ENCODE data around the gene ZGPAT.
A peak's percentile ranks its signal among the peaks of the same experiment; 100 is the strongest.
"Not testable (repeated sequence)": the region's sequence is repeated elsewhere in the genome, so short reads cannot be mapped to it uniquely, and the experiment has no call there.

Gene ZGPAT, protein sequence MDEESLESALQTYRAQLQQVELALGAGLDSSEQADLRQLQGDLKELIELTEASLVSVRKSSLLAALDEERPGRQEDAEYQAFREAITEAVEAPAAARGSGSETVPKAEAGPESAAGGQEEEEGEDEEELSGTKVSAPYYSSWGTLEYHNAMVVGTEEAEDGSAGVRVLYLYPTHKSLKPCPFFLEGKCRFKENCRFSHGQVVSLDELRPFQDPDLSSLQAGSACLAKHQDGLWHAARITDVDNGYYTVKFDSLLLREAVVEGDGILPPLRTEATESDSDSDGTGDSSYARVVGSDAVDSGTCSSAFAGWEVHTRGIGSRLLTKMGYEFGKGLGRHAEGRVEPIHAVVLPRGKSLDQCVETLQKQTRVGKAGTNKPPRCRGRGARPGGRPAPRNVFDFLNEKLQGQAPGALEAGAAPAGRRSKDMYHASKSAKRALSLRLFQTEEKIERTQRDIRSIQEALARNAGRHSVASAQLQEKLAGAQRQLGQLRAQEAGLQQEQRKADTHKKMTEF

DNA sequence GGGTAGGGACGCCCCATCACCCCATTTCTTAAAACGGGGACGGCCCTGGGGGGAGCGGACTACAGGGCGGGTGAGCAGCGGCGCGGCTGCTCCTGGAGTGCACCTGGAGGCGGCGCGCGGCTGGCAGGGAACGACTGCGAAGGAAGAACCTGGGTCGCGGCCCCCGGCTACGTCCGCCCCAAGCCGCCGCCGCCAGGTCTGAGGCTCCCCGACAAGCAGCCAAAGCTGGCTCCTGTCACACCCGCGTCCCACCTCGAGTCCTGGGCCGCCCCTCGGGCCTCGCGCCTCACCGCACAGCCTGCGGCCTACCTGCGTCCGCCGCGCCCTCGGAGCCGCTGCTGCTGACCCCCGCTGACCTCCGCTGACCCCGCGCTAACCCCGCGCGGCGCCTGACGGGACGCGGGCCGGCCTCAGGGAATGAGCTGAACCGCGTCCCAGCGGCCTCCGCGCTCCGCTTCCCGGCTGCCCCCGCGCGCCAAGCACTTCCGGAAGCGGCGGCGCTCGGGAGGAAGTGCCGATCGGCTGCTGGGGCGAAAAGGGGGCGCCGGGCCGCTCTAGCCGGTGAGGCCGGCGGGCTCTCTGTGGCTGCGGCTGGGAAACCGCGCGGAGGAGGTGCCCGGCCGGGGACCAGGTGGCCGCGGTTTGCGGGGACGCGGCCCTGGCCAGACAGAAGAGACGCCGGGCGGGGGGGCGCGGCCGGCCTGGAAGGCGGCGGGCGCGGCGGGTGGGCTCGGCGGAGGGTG, at the start of gene ZGPAT, which contains the start of gene ARFRP1:
Gene ZGPAT, plus strand, starts transcription at position 482 of the 743 bp plus-strand sequence. CDS start 542 bp downstream, outside the sequence.
Gene ARFRP1, minus strand, starts transcription at position 419 of the 743 bp plus-strand sequence. CDS start 885 bp downstream, outside the sequence.
- TF ChIP-seq ZNF274 (IDR thresholded peaks at IDR 0.05; ENCODE audit: low read depth, low read length) = no peak

DNA sequence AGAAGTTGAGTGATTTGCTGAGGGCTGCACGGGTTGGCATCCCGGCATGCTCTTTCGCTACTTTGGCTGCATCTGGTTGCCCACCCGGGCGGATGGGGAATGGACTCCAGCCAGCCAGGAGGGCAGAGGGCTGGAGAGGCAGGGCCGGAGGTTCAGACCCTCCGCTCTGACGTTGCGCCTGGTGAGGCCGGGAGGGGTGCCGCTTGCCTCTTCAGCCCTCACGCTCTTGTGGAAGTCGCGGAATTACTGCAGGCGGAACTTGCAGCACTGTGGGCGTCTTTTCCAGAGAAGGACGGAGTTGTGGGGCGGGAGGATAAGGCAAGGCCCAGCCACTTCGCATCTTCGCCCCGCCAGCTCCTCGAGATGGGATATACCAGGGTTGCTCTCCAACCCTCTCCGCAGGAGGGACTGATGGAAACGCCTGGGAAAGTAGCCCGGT, 49.1 kb upstream of the ZGPAT start:
- H3K4me3 ChIP-seq (ENCODE audit: low read length) = peak overlapping the region; percentile 82
- TF ChIP-seq ZNF274 (IDR thresholded peaks at IDR 0.05; ENCODE audit: low read depth, low read length) = no peak

More for the DNA sequence above, at the start of gene ZGPAT, which contains the start of gene ARFRP1:
- peak within 1 kb of the TSS; percentile 92 for H3K4me3 ChIP-seq (ENCODE audit: low read length)

DNA sequence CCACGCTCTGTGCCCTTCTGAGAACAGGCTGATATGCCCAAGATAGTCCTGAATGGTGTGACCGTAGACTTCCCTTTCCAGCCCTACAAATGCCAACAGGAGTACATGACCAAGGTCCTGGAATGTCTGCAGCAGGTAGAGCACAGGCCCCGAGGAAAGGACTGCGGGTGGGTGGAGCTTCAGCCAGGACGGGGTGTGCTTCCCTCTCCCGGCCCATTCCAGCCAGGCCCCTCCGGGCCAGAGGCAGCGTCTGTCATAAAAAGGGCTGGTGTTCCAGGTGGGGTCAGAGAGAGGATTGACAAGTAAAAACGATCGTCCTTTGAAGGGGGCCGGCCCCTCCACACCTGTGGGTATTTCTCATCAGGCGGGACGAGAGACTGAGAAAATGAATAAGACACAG, 48.5 kb upstream of the ZGPAT start:
- peak overlapping the region; percentile 82; the same call in 1 of the 2 replicates for H3K4me3 ChIP-seq (ENCODE audit: low read length)
- no peak for TF ChIP-seq ZNF274 (IDR thresholded peaks at IDR 0.05; ENCODE audit: low read depth, low read length)

DNA sequence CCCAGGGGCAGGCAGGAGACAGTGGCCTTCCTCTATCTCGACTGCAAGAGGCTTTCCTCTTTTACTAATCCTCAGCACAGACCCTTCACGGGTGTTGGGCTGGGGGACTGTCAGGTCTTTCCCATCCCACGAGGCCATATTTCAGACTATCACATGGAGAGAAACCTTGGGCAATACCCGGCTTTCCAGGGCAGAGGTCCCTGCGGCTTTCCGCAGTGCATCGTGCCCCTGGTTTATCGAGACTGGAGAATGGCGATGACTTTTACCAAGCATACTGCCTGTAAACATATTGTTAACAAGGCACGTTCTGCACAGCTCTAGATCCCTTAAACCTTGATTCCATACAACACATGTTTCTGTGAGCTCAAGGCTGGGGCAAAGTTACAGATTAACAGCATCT, 47.7 kb upstream of the ZGPAT start:
- not testable (repeated sequence) for H3K4me3 ChIP-seq (ENCODE audit: low read length)

DNA sequence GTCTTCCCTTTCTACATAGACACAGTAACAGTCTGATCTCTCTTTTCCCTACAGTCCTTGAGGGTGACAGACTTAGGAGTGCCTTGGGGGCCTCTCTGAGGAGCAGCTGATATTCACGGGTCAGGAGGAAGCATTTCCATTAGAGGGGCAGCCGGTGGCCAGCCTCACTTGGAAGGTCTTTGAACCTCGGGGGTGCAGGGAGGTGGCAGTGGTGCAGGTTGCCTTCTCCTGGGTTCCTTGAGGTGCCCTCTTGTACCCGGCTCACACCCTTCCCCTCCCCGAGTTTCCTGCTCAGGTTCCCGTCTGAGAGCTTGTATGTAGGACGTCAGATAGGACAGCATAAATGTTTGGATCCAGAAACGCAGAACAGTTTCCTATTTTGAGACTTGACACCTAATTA, 47.2 kb upstream of the ZGPAT start:
- no peak for TF ChIP-seq ZNF274 (IDR thresholded peaks at IDR 0.05; ENCODE audit: low read depth, low read length)
- H3K4me3 ChIP-seq (ENCODE audit: low read length) = no peak overlapping the region

DNA sequence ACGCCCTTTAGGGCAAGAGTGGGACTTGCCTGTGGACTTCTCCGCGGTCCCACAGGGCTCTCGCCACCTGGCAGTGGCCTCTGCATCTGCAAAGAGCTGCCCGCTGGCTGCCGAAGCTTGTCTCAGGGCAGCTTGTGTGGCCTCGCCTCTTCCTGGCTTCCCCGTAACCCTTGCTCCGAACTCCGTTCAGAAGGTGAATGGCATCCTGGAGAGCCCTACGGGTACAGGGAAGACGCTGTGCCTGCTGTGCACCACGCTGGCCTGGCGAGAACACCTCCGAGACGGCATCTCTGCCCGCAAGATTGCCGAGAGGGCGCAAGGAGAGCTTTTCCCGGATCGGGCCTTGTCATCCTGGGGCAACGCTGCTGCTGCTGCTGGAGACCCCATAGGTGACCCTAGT, 46.7 kb upstream of the ZGPAT start:
- no peak overlapping the region for H3K4me3 ChIP-seq (ENCODE audit: low read length)
- no peak for TF ChIP-seq ZNF274 (IDR thresholded peaks at IDR 0.05; ENCODE audit: low read depth, low read length)

DNA sequence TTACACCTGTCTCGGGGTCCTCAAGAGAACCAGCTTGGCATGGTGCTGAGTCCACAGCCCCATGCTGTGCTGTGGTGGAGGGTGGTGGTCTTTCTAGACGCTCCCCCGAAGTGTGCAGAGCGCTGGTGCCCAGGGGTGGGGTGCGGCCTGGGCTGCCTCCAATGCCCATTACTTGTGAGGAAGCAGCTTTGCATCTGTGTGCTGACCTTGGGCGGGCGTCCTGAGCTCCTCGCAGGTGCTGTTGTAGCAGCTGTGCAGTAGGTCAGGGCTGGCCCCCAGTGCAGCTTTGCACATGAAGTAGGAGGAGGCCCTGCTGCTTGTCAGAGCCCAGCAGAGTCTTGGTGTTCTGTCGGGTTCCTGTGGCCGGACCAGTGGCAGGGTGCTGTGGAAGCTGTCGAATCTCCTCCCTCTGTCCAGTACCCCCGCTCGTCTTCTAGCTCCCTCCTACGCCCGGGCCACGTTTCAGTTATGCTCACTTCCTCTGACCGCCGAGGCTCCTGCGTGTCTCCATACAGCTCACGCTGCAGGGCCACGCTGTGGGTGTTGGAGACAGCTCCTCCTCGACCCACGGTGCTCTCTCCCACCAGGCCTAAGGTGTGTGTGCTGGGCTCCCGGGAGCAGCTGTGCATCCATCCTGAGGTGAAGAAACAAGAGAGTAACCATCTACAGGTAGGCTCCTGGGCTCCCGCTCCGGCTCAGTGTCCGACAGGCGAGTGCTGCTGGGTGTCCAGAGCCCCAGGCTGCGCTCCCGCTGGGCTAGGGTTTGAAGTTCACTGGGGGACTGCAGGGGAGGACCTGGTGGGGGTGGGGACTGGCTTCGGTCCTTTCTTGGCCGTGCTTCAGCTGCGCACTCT, 45.7 kb upstream of the ZGPAT start:
- H3K4me3 ChIP-seq (ENCODE audit: low read length) = no peak overlapping the region
- no peak for TF ChIP-seq ZNF274 (IDR thresholded peaks at IDR 0.05; ENCODE audit: low read depth, low read length)

DNA sequence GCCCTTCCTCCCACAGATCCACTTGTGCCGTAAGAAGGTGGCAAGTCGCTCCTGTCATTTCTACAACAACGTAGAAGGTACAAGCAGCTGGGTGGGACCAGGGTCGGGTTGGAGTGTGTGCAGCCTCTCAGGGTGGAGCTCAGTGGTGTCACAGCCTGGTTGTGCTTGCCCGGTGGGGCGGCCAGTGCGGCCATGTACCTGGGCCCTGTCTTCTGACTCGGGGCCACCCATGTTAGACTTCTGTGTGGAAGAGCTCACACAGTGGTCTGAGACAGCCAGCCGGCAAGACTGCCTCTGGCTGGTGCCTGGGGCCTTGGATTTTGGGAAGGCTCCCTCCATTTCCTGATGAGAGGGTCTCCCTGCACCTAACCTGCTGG, 45.0 kb upstream of the ZGPAT start:
- no peak for TF ChIP-seq ZNF274 (IDR thresholded peaks at IDR 0.05; ENCODE audit: low read depth, low read length)
- H3K4me3 ChIP-seq (ENCODE audit: low read length) = no peak overlapping the region

DNA sequence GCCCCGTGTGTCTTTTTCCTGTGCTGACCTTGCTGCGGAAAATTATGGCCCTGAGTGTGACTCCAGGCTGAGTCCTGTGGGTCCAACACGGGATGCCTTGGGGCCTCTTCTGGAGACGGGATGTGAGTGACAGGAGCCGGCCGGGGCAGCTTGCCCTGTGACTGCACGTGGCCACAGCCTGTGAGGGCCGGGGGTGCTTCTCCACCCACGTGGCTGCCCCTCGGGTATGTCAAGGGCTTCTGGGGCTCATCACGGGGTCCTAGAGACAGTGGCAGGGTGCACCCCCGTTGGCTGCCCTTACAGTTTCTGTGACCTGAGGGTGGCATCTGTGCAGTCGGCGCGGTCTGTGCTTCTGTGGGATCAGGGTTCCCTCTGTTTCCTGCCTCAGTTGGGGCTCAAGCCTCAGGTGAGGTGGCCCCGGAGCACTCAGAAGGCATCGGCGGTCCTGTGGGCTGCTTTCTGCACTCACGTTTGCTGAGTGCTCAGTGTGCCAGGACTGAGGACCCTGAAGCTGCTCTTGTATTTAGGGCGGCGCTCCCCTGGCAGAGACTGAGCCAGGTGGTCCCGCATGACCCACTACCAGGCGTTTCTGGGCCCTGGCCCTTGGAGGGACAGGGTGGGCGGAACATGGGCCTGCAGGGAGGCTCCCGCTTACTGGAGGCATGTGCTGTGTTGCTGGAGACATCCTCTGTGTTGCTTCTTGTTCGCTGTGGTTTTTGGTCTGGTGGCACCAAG, 44.3 kb upstream of the ZGPAT start:
- TF ChIP-seq ZNF274 (IDR thresholded peaks at IDR 0.05; ENCODE audit: low read depth, low read length) = no peak
- no peak overlapping the region for H3K4me3 ChIP-seq (ENCODE audit: low read length)

DNA sequence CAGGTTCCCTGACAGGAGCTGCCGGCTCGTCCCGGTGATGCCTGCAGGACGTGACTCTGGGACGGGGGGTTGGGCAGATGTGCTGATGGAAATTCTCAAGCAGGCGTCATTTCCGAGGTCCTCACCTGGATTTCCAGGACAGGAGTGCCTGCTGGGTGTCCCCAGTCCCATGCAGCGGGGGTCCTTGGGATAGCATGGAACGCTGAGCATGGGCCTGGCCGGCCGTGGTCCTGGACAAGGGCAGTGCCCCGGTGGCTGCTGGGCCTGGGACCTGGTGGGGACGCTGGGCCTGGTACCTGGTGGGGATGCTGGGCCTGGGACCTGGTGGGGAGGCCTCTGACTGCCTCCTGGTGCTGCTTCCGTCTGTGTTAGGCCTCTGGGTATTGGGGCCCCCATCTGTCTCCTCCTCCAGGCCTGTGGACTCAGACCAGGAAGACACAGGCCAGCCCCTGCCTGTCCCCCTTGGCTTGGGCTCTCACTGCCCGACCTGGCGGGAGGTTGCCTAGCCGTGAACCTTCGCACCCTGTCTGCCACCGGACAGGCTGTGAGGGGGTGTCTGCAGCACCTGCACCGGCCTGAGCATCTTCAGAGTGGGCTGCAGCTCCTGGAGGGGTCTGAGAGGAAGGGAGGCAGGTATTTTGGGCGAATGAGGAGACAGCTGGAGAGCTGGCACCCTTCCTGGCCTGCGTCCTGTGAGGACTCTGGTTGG, 43.5 kb upstream of the ZGPAT start:
- TF ChIP-seq ZNF274 (IDR thresholded peaks at IDR 0.05; ENCODE audit: low read depth, low read length) = no peak
- no peak overlapping the region for H3K4me3 ChIP-seq (ENCODE audit: low read length)

DNA sequence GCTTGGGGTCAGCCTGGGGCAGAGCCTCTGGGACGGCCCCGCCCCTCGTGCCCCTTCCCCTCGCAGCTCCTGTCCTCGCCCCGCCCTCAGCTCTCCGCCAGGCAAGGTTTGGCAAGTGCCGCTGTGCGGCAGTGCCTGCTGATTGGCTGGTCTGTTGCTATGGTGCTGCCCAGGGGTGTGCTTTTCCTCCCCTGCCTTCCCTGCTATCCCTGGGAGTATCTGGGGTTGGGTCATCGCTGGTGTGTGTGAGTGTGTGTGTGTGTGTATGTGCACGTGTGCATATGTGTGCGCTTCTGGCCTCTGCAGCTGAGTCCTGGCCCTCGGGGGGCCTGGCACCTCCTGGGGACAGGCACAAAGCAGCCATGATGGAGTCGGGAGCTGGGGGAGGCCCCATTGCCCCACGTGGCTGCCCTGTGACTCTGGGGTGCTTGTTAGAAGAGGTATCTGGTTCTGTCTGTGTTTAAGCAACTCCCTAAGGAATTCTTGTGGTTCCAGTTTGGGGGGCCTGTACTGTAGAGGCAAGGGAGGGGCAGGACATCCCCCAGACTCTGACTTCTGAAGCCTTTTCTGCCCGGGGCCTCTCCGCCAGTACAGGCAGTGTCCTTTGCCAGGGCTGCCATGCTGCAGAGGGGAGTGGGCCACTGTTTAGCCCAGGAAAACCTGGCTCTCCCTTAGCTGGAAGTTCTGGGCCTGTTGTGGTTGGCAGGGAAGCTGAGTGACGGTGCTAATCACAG, 42.8 kb upstream of the ZGPAT start:
- no peak overlapping the region for H3K4me3 ChIP-seq (ENCODE audit: low read length)
- no peak for TF ChIP-seq ZNF274 (IDR thresholded peaks at IDR 0.05; ENCODE audit: low read depth, low read length)

DNA sequence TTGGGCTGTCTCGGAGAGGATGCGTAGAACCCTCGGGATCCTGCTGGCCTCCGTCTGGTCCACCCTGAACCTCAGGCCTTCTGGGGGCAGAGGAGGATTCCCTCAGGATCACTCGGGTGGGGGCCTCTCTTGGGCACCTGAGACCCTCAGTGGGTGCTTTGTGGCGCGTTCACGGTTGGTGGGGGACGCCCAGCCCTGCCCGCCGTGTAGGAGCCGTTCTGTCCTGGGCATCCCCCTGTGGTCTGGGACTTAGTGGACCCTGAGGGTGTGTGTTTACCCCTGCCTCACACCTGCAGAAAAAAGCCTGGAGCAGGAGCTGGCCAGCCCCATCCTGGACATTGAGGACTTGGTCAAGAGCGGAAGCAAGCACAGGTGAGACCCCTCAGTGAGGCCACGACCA, 42.1 kb upstream of the ZGPAT start:
- H3K4me3 ChIP-seq (ENCODE audit: low read length) = no peak overlapping the region
- no peak for TF ChIP-seq ZNF274 (IDR thresholded peaks at IDR 0.05; ENCODE audit: low read depth, low read length)

Data from GM08714 (cell line).